OCI-LY7 (cell line): Measurements from ENCODE around the gene CEP170B. TPM values are rescaled to one million over a fixed set of nuclear protein-coding genes. Genes with fewer than 3 reads are reported as not detected.

ENCODE experiments used
- BruUV-seq: library from RNA; stranded (reverse); fragments of 400-500 nt; replicated peaks from 2 replicates; lab custom pipeline; 2021; lab: Mats Ljungman, UMichigan
- CTCF ChIA-PET: fragments of 300-600 bp; sonication (Branson Sonifier 250); formaldehyde crosslinking; loops from one replicate; lab custom pipeline; 2022; ENCODE audit warnings: antibody characterized with exemption; ENCODE audit not compliant: unreplicated experiment; lab: Charles Lee
- POLR2A ChIA-PET: fragments of 300-600 bp; sonication (Branson Sonifier 250); formaldehyde crosslinking; loops from one replicate; lab custom pipeline; 2022; ENCODE audit warnings: antibody characterized with exemption; lab: Charles Lee
- DNase-seq: peaks from one replicate; pipeline ENCODE4 v3.0.0-alpha.2; 2015; ENCODE audit warnings: low spot score
- H2AFZ ChIP-seq: fragments of 200-600 bp; sonication (generic), shearing (Covaris generic); 2 replicates; pipeline ENCODE4 v1.6.1; 2014; ENCODE audit warnings: mild to moderate bottlenecking, antibody characterized with exemption, low read length, moderate library complexity
- H3K27ac ChIP-seq: fragments of 200-600 bp; sonication (generic); 2 replicates; pipeline ENCODE4 v1.5.1; 2014; ENCODE audit warnings: mixed run types, low read depth, mild to moderate bottlenecking, moderate library complexity, low read length, inconsistent platforms; ENCODE audit not compliant: poor library complexity, severe bottlenecking
- H3K36me3 ChIP-seq: fragments of 200-600 bp; sonication (generic); 2 replicates; pipeline ENCODE4 v1.6.1; 2014; ENCODE audit warnings: mild to moderate bottlenecking, antibody characterized with exemption, low read length, moderate library complexity, mixed read lengths; ENCODE audit not compliant: insufficient read depth
- H3K4me1 ChIP-seq: fragments of 200-600 bp; sonication (generic); 2 replicates; pipeline ENCODE4 v1.5.1; 2014; ENCODE audit warnings: mild to moderate bottlenecking, low read length; ENCODE audit not compliant: insufficient read depth, poor library complexity, severe bottlenecking
- H3K4me2 ChIP-seq: fragments of 200-600 bp; sonication (generic); 2 replicates; pipeline ENCODE4 v1.6.1; 2014; ENCODE audit warnings: mild to moderate bottlenecking, low read length
- H3K4me3 ChIP-seq: fragments of 200-600 bp; sonication (generic); 2 replicates; pipeline ENCODE4 v1.5.1; 2014; ENCODE audit warnings: mild to moderate bottlenecking, low read depth, low read length; ENCODE audit not compliant: poor library complexity, severe bottlenecking
- H3K79me2 ChIP-seq: fragments of 200-600 bp; sonication (generic); 2 replicates; pipeline ENCODE4 v1.6.1; 2016; ENCODE audit warnings: low read depth, mild to moderate bottlenecking, low read length, moderate library complexity, mixed read lengths; ENCODE audit not compliant: insufficient read depth
- H3K9me2 ChIP-seq: fragments of 200-600 bp; sonication (generic); 2 replicates; pipeline ENCODE4 v1.6.1; 2016; ENCODE audit warnings: mild to moderate bottlenecking, low read length, mixed read lengths; ENCODE audit not compliant: insufficient read depth
- H3K9me3 ChIP-seq: fragments of 200-600 bp; sonication (generic); 2 replicates; pipeline ENCODE4 v1.6.1; 2014; ENCODE audit warnings: mild to moderate bottlenecking, mixed run types, low read length, mixed read lengths
- H4K20me1 ChIP-seq: fragments of 200-600 bp; sonication (generic); 2 replicates; pipeline ENCODE4 v1.6.1; 2014; ENCODE audit warnings: mild to moderate bottlenecking, antibody characterized with exemption, low read length, moderate library complexity, mixed read lengths; ENCODE audit not compliant: insufficient read depth
- EZH2phosphoT487 ChIP-seq: fragments of 200-600 bp; sonication (generic); IDR thresholded peaks from 2 replicates; pipeline ENCODE4 v1.6.1; 2018; ENCODE audit warnings: low read depth, borderline replicate concordance, mild to moderate bottlenecking, mixed run types, antibody characterized with exemption, low read length, moderate library complexity, mixed read lengths
- intact Hi-C: fragments of 100-400 bp; cut with micrococcal nuclease; formaldehyde crosslinking; loops from one replicate; pipeline ENCODE4 v1.10.0; 2022; ENCODE audit not compliant: unreplicated experiment
- total RNA-seq, 2 experiments: library from RNA; depleted of rRNA in 1 of 2; stranded (reverse); fragments of >200 nt in 1 of 2; shearing (Covaris generic) in 1 of 2; gene quantifications; 2 replicates each; pipeline ENCODE4 v1.2.3, GENCODE V29; 2014 to 2022
- TF ChIP-seq, protein P1 (sequence below): fragments of 200-600 bp; sonication (generic); conservative IDR thresholded peaks from 2 replicates; pipeline ENCODE4 v1.5.1; 2014; ENCODE audit warnings: mild to moderate bottlenecking, antibody characterized with exemption, low read length, moderate library complexity, mixed read lengths

The CEP170B gene
- total RNA-seq, 2 experiments from 2014 or later: 0.10 to 0.16 TPM

GRCh38 chr14:104822821-104823615 lies 42.0 kb upstream of the CEP170B start:
- BruUV-seq: no TSS peak
- no peak for DNase-seq

GRCh38 chr14:104824353-104824997 lies 40.6 kb upstream of the CEP170B start:
- H3K79me2 ChIP-seq: no peaks in the 10 kb centered on the region
- no peak overlapping the region for H3K27ac ChIP-seq
- no peaks in the 10 kb centered on the region for H3K9me2 ChIP-seq
- CTCF ChIA-PET: no interaction called here
- H4K20me1 ChIP-seq: no peaks in the 10 kb centered on the region
- TF ChIP-seq, protein P1, sequence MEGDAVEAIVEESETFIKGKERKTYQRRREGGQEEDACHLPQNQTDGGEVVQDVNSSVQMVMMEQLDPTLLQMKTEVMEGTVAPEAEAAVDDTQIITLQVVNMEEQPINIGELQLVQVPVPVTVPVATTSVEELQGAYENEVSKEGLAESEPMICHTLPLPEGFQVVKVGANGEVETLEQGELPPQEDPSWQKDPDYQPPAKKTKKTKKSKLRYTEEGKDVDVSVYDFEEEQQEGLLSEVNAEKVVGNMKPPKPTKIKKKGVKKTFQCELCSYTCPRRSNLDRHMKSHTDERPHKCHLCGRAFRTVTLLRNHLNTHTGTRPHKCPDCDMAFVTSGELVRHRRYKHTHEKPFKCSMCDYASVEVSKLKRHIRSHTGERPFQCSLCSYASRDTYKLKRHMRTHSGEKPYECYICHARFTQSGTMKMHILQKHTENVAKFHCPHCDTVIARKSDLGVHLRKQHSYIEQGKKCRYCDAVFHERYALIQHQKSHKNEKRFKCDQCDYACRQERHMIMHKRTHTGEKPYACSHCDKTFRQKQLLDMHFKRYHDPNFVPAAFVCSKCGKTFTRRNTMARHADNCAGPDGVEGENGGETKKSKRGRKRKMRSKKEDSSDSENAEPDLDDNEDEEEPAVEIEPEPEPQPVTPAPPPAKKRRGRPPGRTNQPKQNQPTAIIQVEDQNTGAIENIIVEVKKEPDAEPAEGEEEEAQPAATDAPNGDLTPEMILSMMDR: no peak
- no peaks in the 10 kb centered on the region for H3K4me1 ChIP-seq
- no peak overlapping the region for H3K4me2 ChIP-seq
- intact Hi-C loops: no loop called here
- no peak overlapping the region for H2AFZ ChIP-seq
- no TSS peak for BruUV-seq
- H3K4me3 ChIP-seq: no peak overlapping the region
- no peak for DNase-seq
- H3K9me3 ChIP-seq: no peaks in the 10 kb centered on the region
- no peaks in the 10 kb centered on the region for H3K36me3 ChIP-seq
- POLR2A ChIA-PET: no interaction called here

More at GRCh38 chr14:104822821-104823615, 42.0 kb upstream of the CEP170B start:
- TF ChIP-seq EZH2phosphoT487: no peak
- TF ChIP-seq, protein P1: no peak
- Histone ChIP-seq H3K79me2 (no peaks in the 10 kb centered on the region), H3K4me2 (no peak overlapping the region), H3K4me1 (no peaks in the 10 kb centered on the region), H3K36me3 (peaks cover 3% of the 10 kb centered on the region), H2AFZ (no peak overlapping the region), H4K20me1 (no peaks in the 10 kb centered on the region), H3K9me3 (no peaks in the 10 kb centered on the region), H3K9me2 (no peaks in the 10 kb centered on the region), H3K27ac (no peak overlapping the region), H3K4me3 (no peak overlapping the region)
- intact Hi-C loops: no loop called here
- ChIA-PET CTCF (no interaction called here), POLR2A (no interaction called here)
